Natural killer cell (primary cell): ENCODE results near the gene GFRA1. TPM values are rescaled to one million over a fixed set of nuclear protein-coding genes. Genes with fewer than 3 reads are reported as not detected.

Experiments used
- ATAC-seq, 3 donors: fragments of 150-1000 bp in 2 of 3; fragments of 200-7000 bp in 1 of 3; cut with Tn5 transposase; 1 replicate in 1 of 3; 2 replicates in 2 of 3; pipeline ENCODE4 v1.10.0; 2021; ENCODE audit warnings: mild to moderate bottlenecking in 2 of 3, moderate library complexity in 2 of 3
- DNase-seq, 2 donors: peaks; one replicate each; pipeline versions ENCODE4 v3.0.0 to v3.0.0-alpha.2; 2013 to 2021; ENCODE audit warnings: mixed read lengths in 1 of 2
- H3K27ac ChIP-seq: one replicate; pipeline ENCODE4 v1.5.1; 2013; ENCODE audit warnings: mild to moderate bottlenecking, low read length
- H3K27me3 ChIP-seq: one replicate; pipeline ENCODE4 v1.6.1; 2013; ENCODE audit warnings: low read length; ENCODE audit not compliant: control insufficient read depth, insufficient read depth
- H3K36me3 ChIP-seq: one replicate; pipeline ENCODE4 v1.6.1; 2013; ENCODE audit warnings: low read length; ENCODE audit not compliant: control insufficient read depth, insufficient read depth
- H3K4me1 ChIP-seq: one replicate; pipeline ENCODE4 v1.6.1; 2013; ENCODE audit warnings: low read length; ENCODE audit not compliant: control insufficient read depth, insufficient read depth
- H3K4me3 ChIP-seq: one replicate; pipeline ENCODE4 v1.5.1; 2013; ENCODE audit warnings: low read length
- H3K9me3 ChIP-seq: one replicate; pipeline ENCODE4 v1.6.1; 2013; ENCODE audit warnings: low read length; ENCODE audit not compliant: control insufficient read depth, insufficient read depth
- H3K27ac Mint-ChIP-seq, 2 donors: one replicate each; pipeline ENCODE4 v1.8.0; 2022; ENCODE audit warnings: mild to moderate bottlenecking in 2 of 2, mixed read lengths in 2 of 2, moderate library complexity in 1 of 2
- H3K27me3 Mint-ChIP-seq, 2 donors: one replicate each; pipeline ENCODE4 v1.8.0; 2022; ENCODE audit warnings: low read depth in 2 of 2, mixed read lengths in 2 of 2
- H3K36me3 Mint-ChIP-seq: one replicate; pipeline ENCODE4 v1.8.0; 2022; ENCODE audit warnings: mixed read lengths
- H3K4me1 Mint-ChIP-seq, 2 donors: one replicate each; pipeline ENCODE4 v1.8.0; 2022; ENCODE audit warnings: mixed read lengths in 2 of 2
- H3K4me3 Mint-ChIP-seq: one replicate; pipeline ENCODE4 v1.8.0; 2022; ENCODE audit warnings: mild to moderate bottlenecking, moderate library complexity, mixed read lengths
- H3K9me3 Mint-ChIP-seq, 2 donors: one replicate each; pipeline ENCODE4 v1.8.0; 2022; ENCODE audit warnings: mixed read lengths in 2 of 2
- CTCF ChIP-seq: fragments of 200-600 bp; IDR thresholded peaks from one replicate; pipeline ENCODE4 v1.8.0; 2022; ENCODE audit warnings: antibody characterized with exemption
- whole genome bisulfite sequencing: methylation state at CpG from one replicate; pipeline ENCODE4 v1.1.7; 2013; ENCODE audit warnings: missing lambda C conversion rate; ENCODE audit not compliant: insufficient coverage; 5-methylcytosine and 5-hydroxymethylcytosine counted together
- intact Hi-C: fragments of 100-400 bp; cut with micrococcal nuclease; formaldehyde crosslinking; loops from one replicate; pipeline ENCODE4 v1.14.2; 2022
- total RNA-seq, 4 donors: library from RNA; stranded (reverse); fragments of 120-200 nt in 1 of 4; gene quantifications; one replicate each; pipeline versions ENCODE4 v1.2.3 to v1.2.4, GENCODE V29; 2013 to 2022

The GFRA1 gene
- total RNA-seq, 3 donors from 2014 or later (not counting 1 experiment from before 2014, with no cell fraction given), result not detected

DNA sequence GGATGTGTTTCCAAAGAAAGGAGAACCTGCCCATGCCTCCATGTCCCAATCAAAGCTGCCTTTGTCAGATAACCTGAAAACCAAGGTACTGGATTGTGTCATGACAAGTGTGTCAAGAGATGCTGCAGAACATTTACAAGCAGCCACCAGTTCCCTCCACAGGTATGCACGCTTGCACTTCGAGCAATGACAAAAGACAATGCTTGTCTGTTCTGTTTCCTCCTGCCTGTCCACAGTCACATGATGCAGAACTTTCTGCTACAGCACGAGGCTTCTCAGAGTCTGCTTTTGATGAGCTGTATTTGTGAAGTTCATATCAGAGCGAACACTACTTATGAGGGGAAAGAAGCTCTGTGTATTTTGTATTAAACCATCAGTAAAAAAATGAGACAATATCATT lies 209.9 kb downstream of the GFRA1 start:
- ATAC-seq (no peak), DNase-seq (no peak)
- Mint-ChIP-seq H3K36me3 (no peaks in the 10 kb centered on the region), H3K4me1 (no peaks in the 10 kb centered on the region), H3K9me3 (no peaks in the 10 kb centered on the region), H3K27me3 (no peaks in the 10 kb centered on the region), H3K27ac (no peak overlapping the region), H3K4me3 (no peak overlapping the region)
- no peak overlapping the region for H3K27ac ChIP-seq
- TF ChIP-seq CTCF, result no peak
- no peaks in the 10 kb centered on the region for H3K4me1 ChIP-seq
- no peaks in the 10 kb centered on the region for H3K9me3 ChIP-seq
- WGBS, result 56% methylated on average over 3 of the region's 4 CpGs
- H3K4me3 ChIP-seq, result no peak overlapping the region
- intact Hi-C loops, result no loop called here
- H3K27me3 ChIP-seq, result no peaks in the 10 kb centered on the region
- no peaks in the 10 kb centered on the region for H3K36me3 ChIP-seq

- Histone ChIP-seq H3K9me3 (no peaks in the 10 kb centered on the region), H3K4me1 (no peaks in the 10 kb centered on the region), H3K4me3 (no peak overlapping the region), H3K36me3 (no peaks in the 10 kb centered on the region), H3K27ac (no peak overlapping the region), H3K27me3 (no peaks in the 10 kb centered on the region)
- intact Hi-C loops, result no loop called here
- no peak overlapping the region for H3K27ac Mint-ChIP-seq
- 41% methylated on average over 6 of the region's 7 CpGs for WGBS
- no peaks in the 10 kb centered on the region for H3K36me3 Mint-ChIP-seq
- no peak for TF ChIP-seq CTCF
- H3K4me1 Mint-ChIP-seq, result no peaks in the 10 kb centered on the region
- no peak overlapping the region for H3K4me3 Mint-ChIP-seq
- ATAC-seq (no peak), DNase-seq (no peak)
- H3K27me3 Mint-ChIP-seq, result no peaks in the 10 kb centered on the region
- no peaks in the 10 kb centered on the region for H3K9me3 Mint-ChIP-seq
Observed at GRCh38 chr10:116060864-116061263, 212.1 kb downstream of the GFRA1 start.

DNA sequence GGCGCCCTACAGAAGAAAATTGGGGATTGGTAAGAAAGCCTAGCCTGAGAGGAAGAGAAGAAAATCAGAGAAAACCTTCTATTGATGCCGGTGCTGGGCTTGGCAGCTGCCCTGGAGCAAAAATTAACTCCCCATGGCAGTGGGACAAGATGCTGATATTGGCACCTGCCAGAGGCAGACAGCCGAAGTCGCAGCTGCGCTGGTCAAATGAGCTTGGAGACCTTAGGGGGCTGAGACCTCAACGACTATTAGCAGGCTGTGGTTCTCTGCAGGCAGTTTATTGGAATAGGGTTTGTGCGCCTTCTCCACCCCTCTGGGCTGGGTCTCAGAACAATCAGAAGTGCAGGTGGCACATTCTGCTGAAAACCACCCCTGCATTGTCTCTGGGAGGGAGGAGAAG lies 213.7 kb downstream of the GFRA1 start:
- Histone ChIP-seq H3K4me3 (no peak overlapping the region), H3K9me3 (no peaks in the 10 kb centered on the region), H3K36me3 (no peaks in the 10 kb centered on the region), H3K27ac (no peak overlapping the region), H3K27me3 (no peaks in the 10 kb centered on the region), H3K4me1 (no peaks in the 10 kb centered on the region)
- intact Hi-C loops, result no loop called here
- DNase-seq (no peak), ATAC-seq (no peak)
- peaks cover 0 to 4% of the 10 kb centered on the region in 2 donors for H3K9me3 Mint-ChIP-seq
- no peaks in the 10 kb centered on the region for H3K27me3 Mint-ChIP-seq
- H3K4me3 Mint-ChIP-seq, result no peak overlapping the region
- no peaks in the 10 kb centered on the region for H3K4me1 Mint-ChIP-seq
- H3K36me3 Mint-ChIP-seq, result no peaks in the 10 kb centered on the region
- TF ChIP-seq CTCF, result no peak
- WGBS, result 85% methylated on average over 7 of the region's 7 CpGs
- no peak overlapping the region for H3K27ac Mint-ChIP-seq

- Histone ChIP-seq H3K27ac (no peak overlapping the region), H3K9me3 (no peaks in the 10 kb centered on the region), H3K4me1 (no peaks in the 10 kb centered on the region), H3K4me3 (no peak overlapping the region), H3K27me3 (no peaks in the 10 kb centered on the region), H3K36me3 (no peaks in the 10 kb centered on the region)
- Mint-ChIP-seq H3K36me3 (no peaks in the 10 kb centered on the region), H3K9me3 (peaks cover 0 to 4% of the 10 kb centered on the region in 2 donors), H3K27me3 (no peaks in the 10 kb centered on the region), H3K27ac (no peak overlapping the region), H3K4me3 (no peak overlapping the region), H3K4me1 (no peaks in the 10 kb centered on the region)
- intact Hi-C loops, result no loop called here
- 90% methylated on average over 10 of the region's 11 CpGs for WGBS
- no peak for DNase-seq
- no peak for ATAC-seq
- no peak for TF ChIP-seq CTCF
Observed at GRCh38 chr10:116056445-116057293, 216.3 kb downstream of the GFRA1 start.
